Psoas muscle (tissue), 8 donors: ENCODE measurements around the gene CDHR2. TPM values are rescaled to one million over a fixed set of nuclear protein-coding genes. Genes with fewer than 3 reads are reported as not detected.
A peak's percentile ranks its signal among the peaks of the same experiment; 100 is the strongest.

Experiments
- ATAC-seq, 4 donors: fragments of 200-7000 bp; cut with Tn5 transposase; one replicate each; pipeline ENCODE4 v1.9.1; 2020; ENCODE audit warnings: moderate library complexity in 3 of 4, mild to moderate bottlenecking in 2 of 4
- DNase-seq, 2 donors: peaks; one replicate each; pipeline ENCODE4 v3.0.0-alpha.2; 2020
- H3K27ac ChIP-seq: fragments of 200-600 bp; one replicate; pipeline ENCODE4 v1.8.0; 2022
- H3K27me3 ChIP-seq, 3 donors: fragments of 200-600 bp in 1 of 3; one replicate each; pipeline versions ENCODE4 v1.6.1 to v1.8.0; 2013 to 2022; ENCODE audit warnings: low read length in 2 of 3, mild to moderate bottlenecking in 2 of 3, moderate library complexity in 1 of 3; ENCODE audit not compliant: insufficient read depth in 3 of 3
- H3K36me3 ChIP-seq, 2 donors: fragments of 200-600 bp in 1 of 2; one replicate each; pipeline versions ENCODE4 v1.6.1 to v1.8.0; 2013 to 2022; ENCODE audit warnings: low read depth in 1 of 2, mild to moderate bottlenecking in 1 of 2, moderate library complexity in 1 of 2; ENCODE audit not compliant: insufficient read depth in 1 of 2
- H3K4me1 ChIP-seq: fragments of 200-600 bp; one replicate; pipeline ENCODE4 v1.8.0; 2022
- H3K4me3 ChIP-seq: fragments of 200-600 bp; one replicate; pipeline ENCODE4 v1.8.0; 2022; ENCODE audit warnings: mild to moderate bottlenecking
- H3K9me3 ChIP-seq: fragments of 200-600 bp; one replicate; pipeline ENCODE4 v1.8.0; 2022
- WGBS, 3 donors: extraction: QIAGEN DNeasy Blood & Tissue Kit; methylation state at CpG; one replicate each; pipeline versions ENCODE4 v1.1.6 to v1.1.7; 2013; 5-methylcytosine and 5-hydroxymethylcytosine counted together
- intact Hi-C, 2 donors: fragments of 100-400 bp; cut with DNase I; formaldehyde crosslinking; loops; one replicate each; pipeline versions ENCODE4 v1.11.0 to v1.14.2; 2022
- long read RNA-seq, 2 donors: library from polyadenylated mRNA; unstranded; transcript quantifications; one replicate each; pipeline ENCODE4 v2.0.0, GENCODE V29; 2021
- polyA plus RNA-seq, 3 donors: library from polyadenylated mRNA; stranded (reverse); fragments of 200-250 nt; gene quantifications; one replicate each; pipeline ENCODE4 v1.2.3, GENCODE V29; 2013
- total RNA-seq, 4 donors: library from RNA; stranded (reverse); fragmentation: NEBNext Ultra II Directional in 2 of 4; extraction: Animal tissue kit (Norgen Biotek cat#: 25700) in 2 of 4; gene quantifications; one replicate each; pipeline versions ENCODE4 v1.2.1 to v1.2.4, GENCODE V29; 2021 to 2023
- TF ChIP-seq, protein P1 (sequence below): fragments of 200-600 bp; IDR thresholded peaks from one replicate; pipeline ENCODE4 v1.8.0; 2022; ENCODE audit warnings: antibody characterized with exemption
- donor health status: healthy with polysubstance abuse.
- donor health status: DM: no; HTN: no; CAD: no; lungs with moderate emphysema.
- donor health status: Bipolar disorder and iron deficiency.
- donor health status: healthy.
- donor health status: DM: yes; HTN: yes; CAD: no.
- donor health status: DM: no; HTN: no; CAD: no.
- donor health status: DM: no; HTN: no; CAD: no.
- donor health status: DM: yes; HTN: yes; CAD: no.

Gene CDHR2, protein sequence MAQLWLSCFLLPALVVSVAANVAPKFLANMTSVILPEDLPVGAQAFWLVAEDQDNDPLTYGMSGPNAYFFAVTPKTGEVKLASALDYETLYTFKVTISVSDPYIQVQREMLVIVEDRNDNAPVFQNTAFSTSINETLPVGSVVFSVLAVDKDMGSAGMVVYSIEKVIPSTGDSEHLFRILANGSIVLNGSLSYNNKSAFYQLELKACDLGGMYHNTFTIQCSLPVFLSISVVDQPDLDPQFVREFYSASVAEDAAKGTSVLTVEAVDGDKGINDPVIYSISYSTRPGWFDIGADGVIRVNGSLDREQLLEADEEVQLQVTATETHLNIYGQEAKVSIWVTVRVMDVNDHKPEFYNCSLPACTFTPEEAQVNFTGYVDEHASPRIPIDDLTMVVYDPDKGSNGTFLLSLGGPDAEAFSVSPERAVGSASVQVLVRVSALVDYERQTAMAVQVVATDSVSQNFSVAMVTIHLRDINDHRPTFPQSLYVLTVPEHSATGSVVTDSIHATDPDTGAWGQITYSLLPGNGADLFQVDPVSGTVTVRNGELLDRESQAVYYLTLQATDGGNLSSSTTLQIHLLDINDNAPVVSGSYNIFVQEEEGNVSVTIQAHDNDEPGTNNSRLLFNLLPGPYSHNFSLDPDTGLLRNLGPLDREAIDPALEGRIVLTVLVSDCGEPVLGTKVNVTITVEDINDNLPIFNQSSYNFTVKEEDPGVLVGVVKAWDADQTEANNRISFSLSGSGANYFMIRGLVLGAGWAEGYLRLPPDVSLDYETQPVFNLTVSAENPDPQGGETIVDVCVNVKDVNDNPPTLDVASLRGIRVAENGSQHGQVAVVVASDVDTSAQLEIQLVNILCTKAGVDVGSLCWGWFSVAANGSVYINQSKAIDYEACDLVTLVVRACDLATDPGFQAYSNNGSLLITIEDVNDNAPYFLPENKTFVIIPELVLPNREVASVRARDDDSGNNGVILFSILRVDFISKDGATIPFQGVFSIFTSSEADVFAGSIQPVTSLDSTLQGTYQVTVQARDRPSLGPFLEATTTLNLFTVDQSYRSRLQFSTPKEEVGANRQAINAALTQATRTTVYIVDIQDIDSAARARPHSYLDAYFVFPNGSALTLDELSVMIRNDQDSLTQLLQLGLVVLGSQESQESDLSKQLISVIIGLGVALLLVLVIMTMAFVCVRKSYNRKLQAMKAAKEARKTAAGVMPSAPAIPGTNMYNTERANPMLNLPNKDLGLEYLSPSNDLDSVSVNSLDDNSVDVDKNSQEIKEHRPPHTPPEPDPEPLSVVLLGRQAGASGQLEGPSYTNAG (N-terminal part only)
- total RNA-seq = under 1 TPM in 2 of 4 donors, not detected in 2; 0.13 to 0.30 TPM
- polyA plus RNA-seq = under 1 TPM in 2 of 3 donors, not detected in 1; 0.03 to 0.16 TPM
- long read RNA-seq, donor 1 = 0 reads
- long read RNA-seq, donor 2 = 0 reads

DNA sequence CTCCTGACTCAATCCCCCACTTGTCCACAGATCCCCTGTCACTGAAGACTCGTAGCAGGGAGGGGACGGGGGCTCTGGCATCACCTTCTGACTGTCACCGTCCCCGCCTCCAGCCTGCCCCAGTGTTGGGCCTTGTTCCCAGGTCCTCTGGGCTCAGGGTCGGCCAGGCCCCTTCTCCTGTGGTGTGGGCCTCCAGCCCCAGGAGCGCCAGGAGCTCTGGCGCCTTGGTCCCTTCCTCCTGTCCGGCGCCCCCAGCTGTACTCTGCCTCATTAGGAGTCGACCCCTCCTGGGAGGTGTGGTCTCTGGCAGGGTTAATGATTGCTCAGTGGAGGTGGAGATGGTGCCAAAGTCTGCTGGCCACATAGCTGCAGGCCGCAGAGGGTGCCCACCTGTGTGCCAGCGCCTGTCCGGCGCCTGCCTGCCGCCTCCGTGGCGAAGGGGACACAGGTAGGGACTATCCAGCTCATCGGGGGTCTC, at the start of gene CDHR2:
CDHR2 (plus strand) TSS at position 376 of the 478 bp plus-strand sequence. CDS start 16,011 bp downstream, outside the sequence.
- DNase-seq = no peak
- H3K27ac ChIP-seq = no peak within 1 kb of the TSS

DNA sequence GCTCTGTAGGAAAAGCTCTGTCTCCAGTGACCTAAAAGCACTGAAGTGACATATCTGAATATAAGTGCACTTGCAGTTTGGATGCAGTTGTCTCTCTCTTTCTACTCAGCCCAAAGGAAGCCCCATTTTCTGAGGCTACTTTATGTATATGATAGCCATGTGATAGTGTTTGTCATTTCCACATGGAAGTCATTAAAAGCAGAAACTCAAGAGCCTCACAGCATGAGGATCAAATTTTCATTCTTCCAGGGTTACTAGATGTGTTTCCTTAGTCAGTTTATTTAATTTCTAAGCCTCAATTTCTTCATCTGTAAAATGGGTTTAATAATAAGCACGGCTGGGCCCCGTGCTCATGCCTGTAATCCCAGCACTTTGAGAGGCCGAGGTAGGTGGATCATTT, 48.6 kb upstream of the CDHR2 start:
- Histone ChIP-seq H3K4me3 (no peak overlapping the region), H3K27me3 (no peaks in the 10 kb centered on the region), H3K4me1 (no peaks in the 10 kb centered on the region), H3K27ac (no peak overlapping the region), H3K9me3 (no peaks in the 10 kb centered on the region), H3K36me3 (peaks cover 21 to 100% of the 10 kb centered on the region in 2 donors)
- intact Hi-C loops = no loop called here
- DNase-seq = no peak
- WGBS, 3 donors = 90 to 99% (median 97%) methylated on average over 3 of the region's 3 CpGs
- TF ChIP-seq, protein P1, sequence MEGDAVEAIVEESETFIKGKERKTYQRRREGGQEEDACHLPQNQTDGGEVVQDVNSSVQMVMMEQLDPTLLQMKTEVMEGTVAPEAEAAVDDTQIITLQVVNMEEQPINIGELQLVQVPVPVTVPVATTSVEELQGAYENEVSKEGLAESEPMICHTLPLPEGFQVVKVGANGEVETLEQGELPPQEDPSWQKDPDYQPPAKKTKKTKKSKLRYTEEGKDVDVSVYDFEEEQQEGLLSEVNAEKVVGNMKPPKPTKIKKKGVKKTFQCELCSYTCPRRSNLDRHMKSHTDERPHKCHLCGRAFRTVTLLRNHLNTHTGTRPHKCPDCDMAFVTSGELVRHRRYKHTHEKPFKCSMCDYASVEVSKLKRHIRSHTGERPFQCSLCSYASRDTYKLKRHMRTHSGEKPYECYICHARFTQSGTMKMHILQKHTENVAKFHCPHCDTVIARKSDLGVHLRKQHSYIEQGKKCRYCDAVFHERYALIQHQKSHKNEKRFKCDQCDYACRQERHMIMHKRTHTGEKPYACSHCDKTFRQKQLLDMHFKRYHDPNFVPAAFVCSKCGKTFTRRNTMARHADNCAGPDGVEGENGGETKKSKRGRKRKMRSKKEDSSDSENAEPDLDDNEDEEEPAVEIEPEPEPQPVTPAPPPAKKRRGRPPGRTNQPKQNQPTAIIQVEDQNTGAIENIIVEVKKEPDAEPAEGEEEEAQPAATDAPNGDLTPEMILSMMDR = no peak
- ATAC-seq = no peak

More for the DNA sequence above, at the start of gene CDHR2:
- intact Hi-C loops = loop anchor here in 1 of 2 donors (10.0 kb wide), 1 partner anchor 134 kb away; the partner anchor contains the start of gene CLTB
- H3K27me3 ChIP-seq = peaks cover 0 to 7% (median 3%) of the 10 kb centered on the region in 3 donors
- no peaks in the 10 kb centered on the region for H3K36me3 ChIP-seq
- H3K9me3 ChIP-seq = no peaks in the 10 kb centered on the region
- no peak for ATAC-seq
- WGBS, 3 donors = 73 to 80% (median 74%) methylated on average over 17 to 18 of the region's 18 CpGs
- H3K4me3 ChIP-seq = no peak within 1 kb of the TSS
- TF ChIP-seq, protein P1 = no peak
- H3K4me1 ChIP-seq = peaks cover 7% of the 10 kb centered on the region

DNA sequence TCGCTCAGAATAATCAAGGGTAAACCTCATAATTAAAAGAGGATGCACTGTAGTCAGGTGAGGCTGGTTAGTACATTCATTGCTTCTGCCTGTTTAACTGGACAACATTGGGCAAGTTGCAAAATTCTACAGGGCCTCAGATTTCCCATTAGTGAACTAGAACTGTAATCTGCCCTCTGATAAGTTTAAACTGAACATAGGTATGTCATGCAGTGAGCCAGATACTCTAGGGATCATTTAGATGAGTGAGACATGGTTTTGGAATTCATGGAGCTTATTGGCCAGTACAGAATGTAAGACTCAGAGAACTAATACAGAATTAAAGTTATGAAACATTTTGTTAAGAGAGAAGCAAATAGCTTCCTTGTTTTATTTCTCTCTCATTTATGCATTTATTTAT, 47.8 kb upstream of the CDHR2 start:
- Histone ChIP-seq H3K27ac (no peak overlapping the region), H3K27me3 (no peaks in the 10 kb centered on the region), H3K36me3 (peaks cover 17 to 100% of the 10 kb centered on the region in 2 donors), H3K9me3 (no peaks in the 10 kb centered on the region), H3K4me3 (no peak overlapping the region), H3K4me1 (no peaks in the 10 kb centered on the region)
- TF ChIP-seq, protein P1 = no peak
- ATAC-seq = peak in 3 of 4 donors; percentile 62 to 85 (median 64)
- intact Hi-C loops = no loop called here
- DNase-seq = no peak
- WGBS, 3 donors = 97 to 100% (median 98%) methylated on average over 1 of the region's 1 CpG

DNA sequence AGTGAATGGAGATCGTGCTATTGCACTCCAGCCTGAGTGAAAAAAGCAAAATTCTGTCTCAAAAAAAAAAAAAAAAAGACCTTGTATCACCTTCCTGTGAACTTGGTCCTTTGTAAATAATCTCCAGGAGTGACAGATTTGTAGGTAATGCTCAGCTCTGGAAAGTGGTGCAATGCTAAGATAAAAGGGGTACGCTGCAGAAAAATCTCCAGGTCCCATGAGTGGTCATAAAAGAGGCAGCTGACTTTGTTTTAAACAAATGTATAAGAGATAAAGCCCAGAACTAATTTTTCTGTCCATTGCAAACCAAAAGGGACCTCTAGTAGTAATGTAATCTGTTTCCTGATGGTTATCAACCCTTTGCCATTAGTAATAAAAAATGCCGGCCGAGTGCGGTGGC, 45.6 kb upstream of the CDHR2 start:
- H3K4me3 ChIP-seq = no peak overlapping the region
- TF ChIP-seq, protein P1 = no peak
- no peak for DNase-seq
- ATAC-seq = no peak
- intact Hi-C loops = no loop called here
- WGBS, 3 donors = 86 to 93% (median 93%) methylated on average over 5 of the region's 5 CpGs
- no peaks in the 10 kb centered on the region for H3K4me1 ChIP-seq
- H3K27me3 ChIP-seq = no peaks in the 10 kb centered on the region
- peaks cover 18 to 100% of the 10 kb centered on the region in 2 donors for H3K36me3 ChIP-seq
- H3K9me3 ChIP-seq = no peaks in the 10 kb centered on the region
- no peak overlapping the region for H3K27ac ChIP-seq
